Astrocyte (in vitro differentiated cells and primary cell): Measurements from ENCODE around the gene OTOL1. TPM values are rescaled to one million over a fixed set of nuclear protein-coding genes. Genes with fewer than 3 reads are reported as not detected.

ENCODE experiments used
- DNase-seq: peaks from one replicate; pipeline ENCODE4 v3.0.0-alpha.2; 2010; ENCODE audit warnings: low read depth
- FAIRE-seq: peaks from 2 replicates; lab custom pipeline; 2011; peaks lifted over from hg19 to GRCh38; lab: Jason Lieb, UNC
- H2AFZ ChIP-seq: 2 replicates; pipeline ENCODE4 v1.6.0; 2012; ENCODE audit warnings: low read depth, low read length, inconsistent platforms
- H3K27ac ChIP-seq: 2 replicates; pipeline ENCODE4 v1.5.1; 2011; ENCODE audit warnings: low read depth, low read length, inconsistent platforms
- H3K27me3 ChIP-seq: 2 replicates; pipeline ENCODE4 v1.6.0; 2011; ENCODE audit warnings: low read length, inconsistent platforms; ENCODE audit not compliant: insufficient read depth
- H3K36me3 ChIP-seq: 2 replicates; pipeline ENCODE4 v1.5.1; 2011; ENCODE audit warnings: low read length, inconsistent platforms; ENCODE audit not compliant: insufficient read depth
- H3K4me1 ChIP-seq: 2 replicates; pipeline ENCODE4 v1.5.1; 2011; ENCODE audit warnings: low read length, inconsistent platforms; ENCODE audit not compliant: insufficient read depth
- H3K4me2 ChIP-seq: 2 replicates; pipeline ENCODE4 v1.6.0; 2012; ENCODE audit warnings: low read length, inconsistent platforms
- H3K4me3 ChIP-seq: 2 replicates; pipeline ENCODE4 v1.5.1; 2011; ENCODE audit warnings: low read depth, mild to moderate bottlenecking, low read length, inconsistent platforms; ENCODE audit not compliant: insufficient read depth
- H3K79me2 ChIP-seq: 2 replicates; pipeline ENCODE4 v1.6.0; 2012; ENCODE audit warnings: mild to moderate bottlenecking, low read length, inconsistent platforms; ENCODE audit not compliant: insufficient read depth
- H3K9ac ChIP-seq: 2 replicates; pipeline ENCODE4 v1.6.0; 2012; ENCODE audit warnings: mild to moderate bottlenecking, low read length, inconsistent platforms
- H3K9me3 ChIP-seq: 2 replicates; pipeline ENCODE4 v1.5.1; 2012; ENCODE audit warnings: low read depth, mild to moderate bottlenecking, low read length, inconsistent platforms; ENCODE audit not compliant: insufficient read depth
- H4K20me1 ChIP-seq: 2 replicates; pipeline ENCODE4 v1.6.0; 2012; ENCODE audit warnings: low read length, inconsistent platforms; ENCODE audit not compliant: insufficient read depth
- H3K27ac Mint-ChIP-seq: one replicate; pipeline ENCODE4 v1.8.0; 2021; ENCODE audit warnings: mild to moderate bottlenecking, mixed read lengths; ENCODE audit not compliant: unreplicated experiment
- H3K27me3 Mint-ChIP-seq: one replicate; pipeline ENCODE4 v1.8.0; 2021; ENCODE audit warnings: low read depth, mixed read lengths; ENCODE audit not compliant: unreplicated experiment
- H3K36me3 Mint-ChIP-seq: one replicate; pipeline ENCODE4 v1.8.0; 2021; ENCODE audit warnings: low read depth, mixed read lengths; ENCODE audit not compliant: unreplicated experiment
- H3K4me1 Mint-ChIP-seq: one replicate; pipeline ENCODE4 v1.8.0; 2021; ENCODE audit warnings: low read depth, mixed read lengths; ENCODE audit not compliant: unreplicated experiment
- H3K4me3 Mint-ChIP-seq: one replicate; pipeline ENCODE4 v1.8.0; 2021; ENCODE audit warnings: mild to moderate bottlenecking, moderate library complexity, mixed read lengths; ENCODE audit not compliant: unreplicated experiment
- H3K9me3 Mint-ChIP-seq: one replicate; pipeline ENCODE4 v1.8.0; 2021; ENCODE audit warnings: mild to moderate bottlenecking, mixed read lengths; ENCODE audit not compliant: unreplicated experiment
- CTCF ChIP-seq: IDR thresholded peaks from 2 replicates; pipeline ENCODE4 v1.5.1; 2011; ENCODE audit warnings: low read depth, mild to moderate bottlenecking, inconsistent platforms, low read length, moderate library complexity; ENCODE audit not compliant: insufficient read depth
- EZH2 ChIP-seq: IDR thresholded peaks from 2 replicates; pipeline ENCODE4 v1.6.1; 2012; ENCODE audit warnings: mild to moderate bottlenecking, low read length, inconsistent platforms; ENCODE audit not compliant: insufficient read depth
- total RNA-seq: library from RNA; stranded (reverse); gene quantifications from 2 replicates; pipeline ENCODE4 v1.2.1, GENCODE V29; 2021

The OTOL1 gene
- total RNA-seq, 1 donor from 2014 or later, result not detected

- FAIRE-seq, result no peak
- no peak overlapping the region for H3K27ac Mint-ChIP-seq
- H3K27me3 ChIP-seq, result no peaks in the 10 kb centered on the region
Measured at GRCh38 chr3:161510510-161511260, 14.1 kb downstream of the OTOL1 start.

GRCh38 chr3:161523916-161524315, 27.3 kb downstream of the OTOL1 start:
- no peak for TF ChIP-seq CTCF
- no peak for TF ChIP-seq EZH2
- H3K4me2 ChIP-seq, result no peak overlapping the region
- H3K36me3 ChIP-seq, result no peaks in the 10 kb centered on the region
- H3K9me3 ChIP-seq, result no peaks in the 10 kb centered on the region
- H3K27me3 ChIP-seq, result no peaks in the 10 kb centered on the region
- no peaks in the 10 kb centered on the region for H3K36me3 Mint-ChIP-seq
- H3K4me3 ChIP-seq, result no peak overlapping the region
- no peak overlapping the region for H3K27ac ChIP-seq
- no peak overlapping the region for H3K9ac ChIP-seq
- DNase-seq (no peak), FAIRE-seq (no peak)
- no peak overlapping the region for H2AFZ ChIP-seq
- H3K9me3 Mint-ChIP-seq, result no peaks in the 10 kb centered on the region
- H4K20me1 ChIP-seq, result no peaks in the 10 kb centered on the region
- no peaks in the 10 kb centered on the region for H3K79me2 ChIP-seq
- no peaks in the 10 kb centered on the region for H3K4me1 Mint-ChIP-seq
- no peak overlapping the region for H3K27ac Mint-ChIP-seq
- H3K4me1 ChIP-seq, result no peaks in the 10 kb centered on the region
- H3K4me3 Mint-ChIP-seq, result no peak overlapping the region
- peaks cover 3% of the 10 kb centered on the region for H3K27me3 Mint-ChIP-seq

More at GRCh38 chr3:161510510-161511260, 14.1 kb downstream of the OTOL1 start:
- Histone ChIP-seq H3K4me2 (no peak overlapping the region), H3K27ac (no peak overlapping the region), H3K9ac (no peak overlapping the region), H3K4me1 (no peaks in the 10 kb centered on the region), H2AFZ (no peak overlapping the region), H3K36me3 (no peaks in the 10 kb centered on the region), H3K9me3 (no peaks in the 10 kb centered on the region), H3K79me2 (no peaks in the 10 kb centered on the region), H3K4me3 (no peak overlapping the region), H4K20me1 (no peaks in the 10 kb centered on the region)
- Mint-ChIP-seq H3K27me3 (no peaks in the 10 kb centered on the region), H3K36me3 (no peaks in the 10 kb centered on the region), H3K4me3 (no peak overlapping the region), H3K4me1 (peaks cover 4% of the 10 kb centered on the region), H3K9me3 (no peaks in the 10 kb centered on the region)
- DNase-seq, result no peak
- TF ChIP-seq EZH2 (no peak), CTCF (no peak)

GRCh38 chr3:161531930-161532329, 35.3 kb downstream of the OTOL1 start:
- Histone ChIP-seq H3K27me3 (no peaks in the 10 kb centered on the region), H2AFZ (no peak overlapping the region), H3K9ac (no peak overlapping the region), H4K20me1 (no peaks in the 10 kb centered on the region), H3K27ac (no peak overlapping the region), H3K4me1 (no peaks in the 10 kb centered on the region), H3K36me3 (no peaks in the 10 kb centered on the region), H3K79me2 (no peaks in the 10 kb centered on the region), H3K4me3 (no peak overlapping the region), H3K4me2 (no peak overlapping the region), H3K9me3 (no peaks in the 10 kb centered on the region)
- Mint-ChIP-seq H3K4me1 (no peaks in the 10 kb centered on the region), H3K27me3 (peaks cover 3% of the 10 kb centered on the region), H3K4me3 (no peak overlapping the region), H3K27ac (no peak overlapping the region), H3K9me3 (peaks cover 2% of the 10 kb centered on the region), H3K36me3 (no peaks in the 10 kb centered on the region)
- DNase-seq (no peak), FAIRE-seq (no peak)
- TF ChIP-seq CTCF (no peak), EZH2 (no peak)
